Measurements from ENCODE around the gene MOB1A.

MOB1A gene

DNA sequence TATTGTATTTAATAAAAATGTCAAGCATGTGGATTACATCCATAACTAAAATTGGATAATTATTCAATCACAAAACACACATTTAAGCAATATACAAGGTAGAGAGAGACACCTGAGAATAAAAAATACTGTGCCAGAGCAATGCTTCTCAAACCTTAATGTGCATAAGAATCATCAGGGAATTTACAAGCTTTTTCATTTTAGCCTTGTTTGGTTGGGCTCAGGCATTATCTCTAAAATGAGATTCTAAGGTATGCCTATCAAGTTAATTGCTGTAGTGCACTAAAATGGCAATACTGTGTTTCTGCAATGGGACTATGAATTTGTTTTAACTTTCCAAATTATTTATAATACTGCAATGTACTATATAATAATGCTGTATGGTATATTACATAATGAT is 983 bp downstream of the MOB1A start:
- in situ Hi-C loops (cut with HindIII; ENCODE audit: low sequenced_read_pairs): no loop called here

DNA sequence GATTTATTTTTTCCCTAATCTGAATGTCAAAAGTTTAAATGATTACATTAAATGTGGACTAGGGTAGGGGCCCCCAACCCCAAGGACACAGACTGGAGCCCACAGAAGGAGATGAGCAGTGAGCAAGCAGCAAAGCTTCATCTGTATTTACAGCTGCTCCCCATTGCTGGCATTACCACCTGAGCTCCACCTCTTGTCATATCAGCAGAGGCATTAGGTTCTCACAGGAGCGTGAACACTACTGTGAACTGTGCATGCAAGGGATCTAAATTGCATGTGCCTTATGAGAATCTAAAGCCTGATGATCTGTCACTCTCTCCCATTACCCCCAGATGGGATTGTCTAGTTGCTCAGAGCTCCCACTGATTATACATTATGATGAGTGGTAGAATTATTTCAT is 3.8 kb downstream of the MOB1A start:
- in situ Hi-C loops (cut with HindIII; ENCODE audit: low sequenced_read_pairs): no loop called here
- DNase-seq (ENCODE audit: low read depth): no peak
- TF ChIP-seq, protein P1, sequence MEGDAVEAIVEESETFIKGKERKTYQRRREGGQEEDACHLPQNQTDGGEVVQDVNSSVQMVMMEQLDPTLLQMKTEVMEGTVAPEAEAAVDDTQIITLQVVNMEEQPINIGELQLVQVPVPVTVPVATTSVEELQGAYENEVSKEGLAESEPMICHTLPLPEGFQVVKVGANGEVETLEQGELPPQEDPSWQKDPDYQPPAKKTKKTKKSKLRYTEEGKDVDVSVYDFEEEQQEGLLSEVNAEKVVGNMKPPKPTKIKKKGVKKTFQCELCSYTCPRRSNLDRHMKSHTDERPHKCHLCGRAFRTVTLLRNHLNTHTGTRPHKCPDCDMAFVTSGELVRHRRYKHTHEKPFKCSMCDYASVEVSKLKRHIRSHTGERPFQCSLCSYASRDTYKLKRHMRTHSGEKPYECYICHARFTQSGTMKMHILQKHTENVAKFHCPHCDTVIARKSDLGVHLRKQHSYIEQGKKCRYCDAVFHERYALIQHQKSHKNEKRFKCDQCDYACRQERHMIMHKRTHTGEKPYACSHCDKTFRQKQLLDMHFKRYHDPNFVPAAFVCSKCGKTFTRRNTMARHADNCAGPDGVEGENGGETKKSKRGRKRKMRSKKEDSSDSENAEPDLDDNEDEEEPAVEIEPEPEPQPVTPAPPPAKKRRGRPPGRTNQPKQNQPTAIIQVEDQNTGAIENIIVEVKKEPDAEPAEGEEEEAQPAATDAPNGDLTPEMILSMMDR (IDR thresholded peaks at IDR 0.05; ENCODE audit: low read depth, low read length, missing control alignments): no peak
- H3K4me3 ChIP-seq (ENCODE audit: low read depth, low read length): no peak overlapping the region

More for the DNA sequence above, 983 bp downstream of the MOB1A start:
- DNase-seq (ENCODE audit: low read depth): no peak
- peak overlapping the region; percentile 85 for H3K4me3 ChIP-seq (ENCODE audit: low read depth, low read length)
- TF ChIP-seq, protein P1 (IDR thresholded peaks at IDR 0.05; ENCODE audit: low read depth, low read length, missing control alignments): no peak

DNA sequence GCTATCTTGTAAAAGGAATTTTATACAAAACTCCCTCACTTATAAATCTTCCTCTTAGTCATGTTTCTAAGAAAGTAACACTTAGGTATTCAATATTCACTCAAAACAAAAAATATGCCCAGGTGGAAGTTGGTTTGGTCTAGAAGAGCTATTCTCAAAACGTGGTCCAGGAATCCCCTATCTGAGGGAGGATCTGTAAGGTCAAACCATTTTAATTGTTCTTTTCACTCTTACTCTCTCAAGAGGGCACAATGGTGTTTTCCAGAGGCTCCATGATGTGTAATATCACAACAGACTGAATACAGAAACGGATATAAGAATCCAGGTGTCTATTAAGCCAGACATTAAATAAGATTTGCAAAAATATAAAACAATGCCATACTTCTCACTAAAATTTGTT is 9.9 kb downstream of the MOB1A start:
- DNase-seq (ENCODE audit: low read depth): no peak
- H3K4me3 ChIP-seq (ENCODE audit: low read depth, low read length): no peak overlapping the region
- TF ChIP-seq, protein P1 (IDR thresholded peaks at IDR 0.05; ENCODE audit: low read depth, low read length, missing control alignments): no peak
- in situ Hi-C loops (cut with HindIII; ENCODE audit: low sequenced_read_pairs): no loop called here

DNA sequence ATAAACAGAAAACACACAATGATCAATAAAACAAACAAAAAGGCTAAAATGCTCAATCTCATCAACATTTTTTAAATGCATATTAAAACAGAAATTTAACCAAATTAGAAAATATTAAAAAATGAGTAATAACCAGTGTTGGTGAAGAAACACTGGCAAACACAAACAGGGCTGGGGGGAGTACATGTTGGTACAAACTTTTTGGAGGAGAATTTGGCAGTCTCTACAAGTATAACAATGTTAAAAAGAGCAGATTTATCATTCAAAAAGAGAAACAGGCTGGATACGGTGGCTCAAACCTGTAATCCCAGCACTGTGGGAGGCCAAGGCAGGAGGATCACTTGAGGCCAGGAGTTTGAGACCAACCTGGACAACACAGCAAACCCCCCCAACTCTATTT is 13.9 kb downstream of the MOB1A start:
- no peak for DNase-seq (ENCODE audit: low read depth)
- TF ChIP-seq, protein P1 (IDR thresholded peaks at IDR 0.05; ENCODE audit: low read depth, low read length, missing control alignments): no peak
- in situ Hi-C loops (cut with HindIII; ENCODE audit: low sequenced_read_pairs): no loop called here
- no peak overlapping the region for H3K4me3 ChIP-seq (ENCODE audit: low read depth, low read length)

DNA sequence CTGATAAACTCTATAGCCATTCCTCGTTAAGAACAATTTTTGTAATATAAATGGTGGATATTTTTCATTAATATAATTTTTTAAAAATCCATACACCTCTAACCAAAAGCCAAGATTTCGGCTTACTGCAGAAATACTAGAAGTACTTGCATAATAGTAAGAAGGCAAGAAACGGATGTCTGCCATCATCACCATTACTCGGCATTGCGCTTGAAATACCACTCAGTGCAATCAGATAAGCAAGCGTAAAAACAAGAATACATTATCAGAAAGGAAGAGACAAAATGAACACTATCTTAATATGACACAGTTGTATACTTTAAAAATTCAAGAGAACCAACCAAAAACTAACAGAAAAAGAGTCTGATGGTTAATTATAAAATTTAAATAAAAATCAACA is 15.7 kb downstream of the MOB1A start:
- no peak overlapping the region for H3K4me3 ChIP-seq (ENCODE audit: low read depth, low read length)
- TF ChIP-seq, protein P1 (IDR thresholded peaks at IDR 0.05; ENCODE audit: low read depth, low read length, missing control alignments): no peak
- in situ Hi-C loops (cut with HindIII; ENCODE audit: low sequenced_read_pairs): no loop called here
- no peak for DNase-seq (ENCODE audit: low read depth)

DNA sequence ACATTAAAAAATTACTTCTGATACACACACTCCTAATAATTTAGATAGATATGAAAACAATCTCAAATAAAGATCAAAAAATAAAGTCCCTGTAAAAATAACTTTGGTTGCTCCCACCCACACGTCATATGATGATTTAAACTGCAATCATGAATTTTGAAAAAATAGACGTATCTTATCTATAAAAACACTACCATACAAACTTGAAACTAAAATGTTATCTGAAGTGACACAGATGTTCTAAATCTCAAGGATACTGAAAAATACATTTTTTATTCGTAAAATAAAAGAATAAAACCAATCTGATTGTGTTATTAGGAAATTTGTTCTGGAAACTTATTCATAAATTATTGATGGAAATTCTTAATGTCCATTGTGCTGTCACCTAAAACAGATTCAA is 22.8 kb downstream of the MOB1A start:
- in situ Hi-C loops (cut with HindIII; ENCODE audit: low sequenced_read_pairs): loop anchor here (5.0 kb wide), 1 partner anchor 56 kb away; no protein-coding TSS in a partner anchor
- TF ChIP-seq, protein P1 (IDR thresholded peaks at IDR 0.05; ENCODE audit: low read depth, low read length, missing control alignments): no peak
- no peak for DNase-seq (ENCODE audit: low read depth)
- H3K4me3 ChIP-seq (ENCODE audit: low read depth, low read length): no peak overlapping the region

DNA sequence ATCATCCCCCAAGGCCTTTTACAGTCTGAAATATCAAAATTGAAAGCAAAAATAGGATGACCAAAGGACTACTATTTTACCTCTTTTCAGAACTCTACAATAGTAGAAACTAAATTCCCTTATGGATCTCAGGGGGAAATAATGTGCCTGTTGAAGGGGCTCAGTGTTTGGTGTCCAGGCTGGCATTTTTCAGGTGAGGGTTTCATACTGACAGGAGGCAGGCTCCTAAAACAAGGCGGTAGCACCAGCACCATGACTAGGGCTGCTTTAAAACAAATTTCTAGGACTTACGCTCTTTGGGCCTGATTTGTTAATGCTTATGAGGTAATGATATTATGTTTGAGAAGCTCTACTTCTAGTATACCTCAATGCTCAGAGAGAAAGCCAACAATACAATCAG is 25.7 kb downstream of the MOB1A start:
- TF ChIP-seq, protein P1 (IDR thresholded peaks at IDR 0.05; ENCODE audit: low read depth, low read length, missing control alignments): no peak
- in situ Hi-C loops (cut with HindIII; ENCODE audit: low sequenced_read_pairs): no loop called here
- no peak overlapping the region for H3K4me3 ChIP-seq (ENCODE audit: low read depth, low read length)
- DNase-seq (ENCODE audit: low read depth): no peak
